ENCODE measurements around the gene NLRP12.

- TF ChIP-seq PATZ1 (CRISPR knock-in tag; IDR thresholded peaks at IDR 0.05; ENCODE audit: borderline replicate concordance) = no peak
- no peak for TF ChIP-seq CREB5 (CRISPR knock-in tag; IDR thresholded peaks at IDR 0.05; ENCODE audit: low read depth)
- no peak for TF ChIP-seq CSRNP3 (CRISPR knock-in tag; IDR thresholded peaks at IDR 0.05)
- no peak for TF ChIP-seq TCF4 (CRISPR knock-in tag; IDR thresholded peaks at IDR 0.05; ENCODE audit: borderline replicate concordance)
- TF ChIP-seq ZNF8 (CRISPR knock-in tag; IDR thresholded peaks at IDR 0.05) = no peak
- no peak for TF ChIP-seq ZFP3 (CRISPR knock-in tag; IDR thresholded peaks at IDR 0.05)
- TF ChIP-seq ZNF70 (CRISPR knock-in tag; IDR thresholded peaks at IDR 0.05) = no peak
- no peak for TF ChIP-seq ZC3H10 (CRISPR knock-in tag; IDR thresholded peaks at IDR 0.05)
- TF ChIP-seq BACH2 (CRISPR knock-in tag; IDR thresholded peaks at IDR 0.05; ENCODE audit: borderline replicate concordance) = no peak
Observed at GRCh38 chr19:53773999-53774398, 50.1 kb downstream of the NLRP12 start.

Data from SK-N-SH treated with all-trans-retinoic acid at 6 μM for 48 hours (cell line).